Nucleus accumbens (tissue), 56 donors: ENCODE results near the gene TSPAN15.
"Not testable (repeated sequence)": the region's sequence is repeated elsewhere in the genome, so short reads cannot be mapped to it uniquely, and the experiment has no call there.

Experiments used
- DNase-seq, 56 donors: peaks; one replicate each; lab custom pipeline; 2025; lab: John Stamatoyannopoulos, UW

The TSPAN15 gene

DNA sequence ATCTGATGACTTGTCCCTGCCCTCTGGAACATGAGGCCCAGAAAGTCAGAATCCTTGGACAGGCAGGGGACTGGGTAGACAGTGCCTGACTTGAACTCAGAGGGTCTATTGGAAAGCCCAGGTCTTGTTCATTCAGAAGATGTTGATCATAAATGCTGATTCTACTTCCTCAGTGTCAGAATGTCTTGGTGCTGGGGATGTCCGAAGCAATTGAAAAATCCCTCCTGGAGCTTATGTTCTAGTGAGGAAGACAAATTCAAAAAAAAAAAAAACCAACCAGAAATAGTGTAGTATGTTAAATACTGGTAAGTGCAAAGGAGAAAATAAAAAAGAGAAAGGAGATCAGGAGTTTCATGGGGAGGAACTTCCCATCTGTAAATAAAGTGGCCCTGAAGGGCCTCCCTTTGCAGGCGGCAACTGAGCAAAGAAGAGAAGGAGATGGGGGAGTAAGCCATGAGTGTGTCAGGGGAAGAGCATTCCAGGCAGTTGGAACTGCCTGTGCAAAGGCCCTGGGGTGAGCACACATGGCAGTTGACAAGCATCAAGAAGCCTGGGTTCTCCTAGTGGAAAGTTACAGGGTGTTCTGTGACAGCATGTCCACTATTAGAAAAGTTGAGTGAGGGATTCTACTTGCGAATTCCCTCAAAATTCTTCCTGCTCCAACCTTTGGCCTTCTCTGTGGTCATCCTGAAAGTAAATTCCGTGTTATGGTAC lies 30.7 kb downstream of the TSPAN15 start:
- no peak for DNase-seq

DNA sequence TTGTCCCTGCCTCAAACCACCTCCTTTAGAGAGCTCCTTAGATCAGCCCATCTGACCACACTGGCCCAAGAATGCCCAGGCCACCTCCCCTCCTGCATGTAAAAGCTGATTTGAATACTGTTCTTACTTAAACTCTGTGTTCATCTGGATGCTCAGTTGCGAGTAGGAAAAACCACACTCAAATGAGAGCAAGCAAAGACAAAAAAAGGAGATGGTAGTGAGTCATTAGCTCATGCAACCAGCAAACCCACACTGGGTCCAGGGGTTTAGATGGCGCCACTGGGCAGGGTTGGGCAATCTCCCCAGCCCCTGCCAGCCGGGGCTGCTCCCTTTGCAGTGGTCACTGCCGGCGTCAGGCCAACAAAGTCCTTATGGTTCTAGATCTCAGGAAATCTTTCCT lies 32.7 kb downstream of the TSPAN15 start:
- no peak for DNase-seq

DNA sequence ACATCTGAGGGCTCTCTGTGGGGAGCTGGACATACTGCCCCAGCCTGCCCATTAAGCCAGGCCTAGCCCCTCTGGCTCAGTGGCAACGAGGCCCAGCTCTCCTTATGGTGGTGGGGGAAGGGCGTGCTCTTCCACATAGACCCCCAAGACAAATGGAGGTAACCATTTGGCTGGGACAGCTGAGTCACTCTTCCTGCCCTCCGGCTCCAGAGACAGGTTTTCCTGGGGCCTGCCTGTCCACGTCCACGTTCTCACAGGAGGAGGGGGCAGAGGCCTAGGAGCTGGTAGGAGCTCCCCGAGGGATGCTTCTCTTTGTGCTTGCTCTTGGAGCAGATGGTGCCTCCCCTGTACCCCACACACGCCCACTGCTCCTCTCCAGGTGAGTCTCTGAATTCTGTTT lies 33.5 kb downstream of the TSPAN15 start:
- no peak for DNase-seq

DNA sequence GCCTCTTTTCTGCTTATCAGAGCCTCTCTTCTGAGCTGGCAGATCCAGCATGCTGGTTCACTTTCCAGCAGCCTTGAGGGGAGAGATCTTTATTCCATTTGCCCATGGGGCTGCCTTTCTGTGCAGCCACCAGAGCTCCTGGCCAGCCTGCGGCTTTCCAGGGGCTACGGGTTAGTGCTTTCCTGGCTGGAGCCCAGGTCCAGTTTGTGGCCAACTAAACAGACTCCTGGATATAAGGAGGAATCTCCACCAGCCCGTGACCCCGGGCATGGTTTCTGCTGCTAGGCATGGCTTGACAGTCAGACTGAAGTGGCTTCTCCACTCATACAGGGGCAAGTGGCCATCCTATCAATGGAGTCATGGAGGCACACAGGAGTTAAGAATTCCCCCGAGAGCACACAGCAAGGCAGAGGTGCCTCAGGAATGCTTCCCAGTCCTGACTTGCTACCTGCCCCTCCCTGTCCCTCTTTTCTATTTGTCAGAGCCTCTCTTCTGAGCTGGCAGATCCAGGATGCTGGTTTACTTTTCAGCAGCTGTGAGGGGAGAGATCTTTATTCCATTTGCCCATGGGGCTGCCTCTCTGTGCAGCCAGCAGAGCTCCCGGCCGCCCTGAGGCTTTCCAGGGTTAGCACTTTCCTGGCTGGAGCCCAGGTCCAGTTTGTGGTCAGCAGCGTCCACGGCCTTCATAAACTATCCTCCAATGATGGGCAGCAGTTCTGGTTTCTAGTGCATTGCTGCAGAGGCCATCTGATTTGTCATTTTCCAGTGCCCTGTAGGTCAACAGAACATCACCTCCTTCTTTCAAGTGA lies 35.9 kb downstream of the TSPAN15 start:
- DNase-seq = no peak

DNA sequence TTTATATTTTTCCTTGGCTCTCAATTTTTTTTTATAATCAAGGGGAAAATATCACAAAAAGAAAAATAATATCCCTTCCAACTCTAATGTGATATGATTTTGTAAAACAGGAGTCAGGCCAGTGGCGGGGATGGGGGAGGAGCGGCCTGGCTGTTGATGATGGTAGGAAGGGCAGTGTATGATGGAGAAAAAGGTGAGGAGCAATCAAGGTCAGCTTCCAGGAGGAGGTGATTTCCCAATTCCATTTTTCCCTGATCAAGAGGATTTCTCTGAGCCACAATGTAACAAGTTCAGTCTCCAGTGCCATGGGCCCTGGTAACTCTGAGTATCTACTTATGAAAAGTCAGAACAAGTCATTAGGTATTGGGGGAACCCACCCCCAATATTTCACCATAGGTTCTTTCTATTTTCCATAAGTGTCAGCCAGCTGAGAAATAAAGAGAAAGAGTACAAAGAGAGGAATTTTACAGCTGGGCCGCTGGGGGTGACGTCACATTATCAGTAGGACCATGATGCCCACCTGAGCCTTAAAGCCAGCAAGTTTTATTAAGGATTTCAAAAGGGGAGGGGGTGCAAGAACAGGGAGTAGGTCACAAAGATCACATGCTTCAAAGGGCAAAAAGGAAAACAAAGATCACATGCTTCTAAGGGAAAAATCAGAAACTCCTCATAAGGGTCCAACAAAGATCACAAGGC lies 37.0 kb downstream of the TSPAN15 start:
- not testable (repeated sequence) for DNase-seq

DNA sequence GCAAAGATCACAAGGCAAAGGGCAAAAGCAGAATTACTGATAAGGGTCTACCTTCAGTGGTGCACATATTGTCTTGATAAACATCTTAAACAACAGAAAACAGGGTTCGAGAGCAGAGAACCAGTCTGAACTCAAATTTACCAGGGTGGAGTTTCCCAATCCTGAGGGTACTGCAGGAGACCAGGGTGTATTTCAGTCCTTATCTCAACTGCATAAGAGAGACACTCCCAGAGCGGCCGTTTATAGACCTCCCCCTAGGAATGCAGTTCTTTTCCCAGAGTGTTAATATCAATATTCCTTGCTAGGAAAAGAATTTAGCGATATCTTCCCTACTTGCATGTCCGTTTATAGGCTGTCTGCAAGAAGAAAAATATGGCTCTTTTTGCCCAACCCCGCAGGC lies 37.6 kb downstream of the TSPAN15 start:
- DNase-seq = not testable (repeated sequence)

DNA sequence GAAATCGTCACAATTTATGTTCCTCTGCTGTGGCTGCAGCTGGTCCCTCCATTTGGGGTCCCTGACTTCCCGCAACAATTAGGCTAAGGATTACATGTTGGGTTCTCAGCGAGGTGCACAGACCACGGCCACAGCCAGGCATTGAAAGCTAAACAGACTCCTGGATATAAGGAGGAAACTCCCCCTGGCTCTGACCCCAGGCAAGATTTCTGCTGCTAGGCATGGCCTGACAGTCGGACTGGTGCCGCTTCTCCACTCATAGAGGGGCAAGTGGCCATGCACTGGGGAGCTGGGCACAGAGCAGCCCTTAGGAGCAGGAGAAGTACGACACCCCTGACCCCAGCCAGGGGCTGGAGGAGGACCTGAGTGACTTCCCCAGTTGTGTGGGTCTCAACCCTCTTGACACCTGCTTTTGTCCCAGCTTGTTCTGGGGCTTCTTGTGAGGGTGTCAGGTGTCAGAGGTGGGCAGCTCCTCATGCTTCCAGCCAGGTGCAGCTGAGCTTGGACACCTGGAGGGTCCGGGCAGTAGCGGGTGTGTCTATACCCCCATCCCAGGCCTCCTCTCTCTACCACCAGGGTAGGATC lies 38.3 kb downstream of the TSPAN15 start:
- DNase-seq = no peak

DNA sequence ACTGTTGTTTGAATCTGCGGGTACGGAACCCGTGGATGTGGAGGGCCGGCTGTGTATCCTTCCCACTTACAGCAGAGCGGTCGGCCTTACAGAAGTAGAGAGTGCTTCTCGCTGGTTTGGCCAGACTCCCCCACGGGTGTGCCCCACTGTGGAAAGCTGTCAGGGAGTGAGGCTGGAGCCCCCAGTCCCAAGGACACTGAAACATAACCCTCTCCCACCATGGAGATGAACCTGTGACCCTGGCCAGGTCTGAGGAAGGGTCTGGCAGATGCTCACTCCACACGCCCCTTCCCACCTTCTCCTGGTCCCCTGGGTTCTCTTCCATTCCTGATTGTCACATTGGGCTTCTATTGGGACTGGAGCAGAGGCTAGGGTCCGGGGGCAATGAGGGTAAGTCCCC lies 39.6 kb downstream of the TSPAN15 start:
- DNase-seq = no peak

DNA sequence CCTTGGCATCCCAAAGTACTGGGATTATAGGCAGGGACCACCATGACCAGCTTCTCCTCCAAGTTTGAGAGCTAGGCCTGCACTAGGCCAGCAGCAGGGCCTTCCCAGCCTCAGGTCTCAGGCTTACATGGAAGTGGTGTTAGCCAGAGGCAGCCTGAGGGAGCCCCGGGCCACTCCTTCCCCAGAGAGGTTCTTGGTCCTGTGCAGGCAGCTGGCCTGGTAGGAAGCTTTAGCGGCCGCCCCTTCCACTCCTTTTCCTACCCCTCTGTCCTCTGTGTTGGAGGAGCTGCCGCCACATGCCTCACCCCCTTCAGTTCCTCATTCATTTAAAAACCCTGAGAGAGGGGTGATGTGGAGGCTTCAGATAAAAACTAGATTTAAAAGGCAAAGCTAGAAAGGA lies 40.3 kb downstream of the TSPAN15 start:
- no peak for DNase-seq

DNA sequence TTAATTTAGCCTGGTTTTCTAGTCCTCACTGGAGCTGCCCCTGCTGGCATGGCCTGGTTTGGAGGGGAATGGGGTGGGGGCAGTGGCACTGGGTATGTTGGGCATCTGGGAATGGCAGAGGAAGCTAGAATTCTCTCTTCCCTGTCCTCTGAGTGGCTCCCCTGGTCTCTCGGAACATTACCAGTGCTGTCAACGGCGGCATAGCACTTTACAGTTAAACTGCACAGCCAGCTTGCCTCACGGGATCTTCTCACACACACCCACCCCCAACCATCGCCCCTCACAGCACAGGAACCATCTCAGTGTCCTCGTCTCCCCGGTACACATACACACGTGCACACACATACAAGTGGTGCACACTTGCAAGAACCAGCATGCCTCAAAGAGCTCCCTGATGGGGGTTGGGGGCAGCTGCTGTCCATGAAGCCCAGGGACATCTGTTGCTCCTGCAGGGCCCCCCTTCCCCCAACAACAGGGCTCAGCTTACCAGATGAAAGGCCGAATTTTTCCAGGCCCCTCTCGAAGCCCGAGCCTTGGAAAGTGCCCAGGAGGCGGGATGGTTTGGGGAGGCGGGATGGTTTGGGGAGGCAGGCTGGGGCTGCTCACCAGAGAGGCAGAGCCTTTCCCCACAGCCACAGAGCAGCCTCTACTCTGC lies 41.0 kb downstream of the TSPAN15 start:
- DNase-seq = peak in 44 of 56 donors; percentile 30 to 75 (median 54)

DNA sequence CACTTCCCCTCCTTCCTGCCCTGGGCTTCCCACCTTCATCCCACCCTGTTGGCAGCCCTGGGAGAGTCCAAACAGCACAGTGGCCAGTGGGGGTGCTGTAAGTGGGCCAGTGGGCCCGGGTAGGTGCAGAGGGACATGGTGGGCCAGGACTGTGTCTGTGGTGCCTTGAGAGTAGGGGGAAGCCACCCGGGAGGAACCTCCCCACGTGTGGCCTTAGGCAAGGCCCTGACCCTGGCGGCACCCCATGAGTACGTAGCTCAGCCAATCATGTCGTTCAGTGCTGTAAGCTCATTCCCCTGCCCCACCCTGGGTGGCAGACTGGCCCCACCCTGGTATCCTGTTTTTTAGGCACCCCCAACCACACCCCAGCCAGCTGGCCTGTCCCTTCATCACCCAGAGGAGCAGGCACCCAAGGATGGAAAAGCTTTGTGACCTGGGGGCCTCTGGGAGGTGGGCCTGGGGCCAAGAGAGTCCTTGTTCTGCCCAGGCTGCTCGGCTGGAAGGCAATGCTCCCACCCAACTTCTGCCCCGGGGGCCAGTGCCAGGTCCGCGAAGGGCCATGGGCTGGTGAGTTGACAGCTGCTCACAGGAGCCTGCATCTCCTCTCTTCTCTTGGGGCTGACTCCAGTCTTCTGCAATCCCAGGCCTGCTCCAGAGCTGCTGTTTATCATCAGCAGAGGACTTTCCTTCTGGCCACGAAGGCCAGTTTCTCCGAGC lies 41.6 kb downstream of the TSPAN15 start:
- DNase-seq = peak in 4 of 56 donors; percentile 12 to 49 (median 35)

DNA sequence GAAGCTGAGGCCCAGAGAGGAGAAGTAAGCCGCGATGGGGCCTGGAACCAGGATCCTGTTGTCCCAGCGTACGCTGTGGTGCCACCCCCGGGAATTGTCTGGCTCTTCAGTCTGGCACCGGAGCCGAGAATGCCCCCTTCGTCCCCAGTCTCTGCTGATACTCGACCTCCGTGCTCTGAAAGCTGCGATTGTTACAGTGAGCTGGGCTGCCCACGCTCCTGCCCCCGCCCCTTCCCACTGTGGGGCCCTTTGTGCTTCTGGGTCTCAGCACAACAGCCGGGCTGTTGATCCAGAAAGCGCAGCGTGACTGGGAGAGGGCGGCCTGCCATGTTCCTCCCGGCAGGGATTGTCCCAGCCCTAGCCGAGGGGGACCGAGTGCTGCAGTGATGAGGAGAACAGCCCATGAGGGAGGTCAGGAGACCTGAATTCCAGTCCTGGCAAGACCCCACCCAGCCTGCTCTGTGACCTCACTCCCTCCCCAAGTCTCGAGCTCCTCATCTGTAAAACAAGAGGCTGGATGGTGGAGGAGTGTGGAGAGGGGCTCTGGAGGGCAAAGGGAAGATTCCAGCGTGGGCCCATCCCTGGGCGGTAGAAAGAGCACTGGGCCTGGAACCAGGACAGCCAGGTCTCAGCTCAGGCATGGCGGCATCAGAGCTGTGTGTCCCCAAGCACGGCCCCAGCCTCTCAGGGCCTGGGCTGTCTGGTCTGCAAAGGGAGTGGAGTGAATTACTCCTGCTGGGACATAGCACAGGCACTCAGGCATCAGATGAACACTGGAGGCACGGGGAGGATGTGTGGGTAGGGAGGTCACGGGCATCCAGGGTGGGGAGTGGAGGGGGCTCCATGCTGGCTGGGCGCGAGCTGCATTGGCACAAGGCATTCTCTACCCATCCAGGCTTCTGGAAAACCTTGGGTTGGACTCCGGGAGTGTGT lies 43.6 kb downstream of the TSPAN15 start:
- peak in 55 of 56 donors; percentile 49 to 98 (median 93) for DNase-seq

DNA sequence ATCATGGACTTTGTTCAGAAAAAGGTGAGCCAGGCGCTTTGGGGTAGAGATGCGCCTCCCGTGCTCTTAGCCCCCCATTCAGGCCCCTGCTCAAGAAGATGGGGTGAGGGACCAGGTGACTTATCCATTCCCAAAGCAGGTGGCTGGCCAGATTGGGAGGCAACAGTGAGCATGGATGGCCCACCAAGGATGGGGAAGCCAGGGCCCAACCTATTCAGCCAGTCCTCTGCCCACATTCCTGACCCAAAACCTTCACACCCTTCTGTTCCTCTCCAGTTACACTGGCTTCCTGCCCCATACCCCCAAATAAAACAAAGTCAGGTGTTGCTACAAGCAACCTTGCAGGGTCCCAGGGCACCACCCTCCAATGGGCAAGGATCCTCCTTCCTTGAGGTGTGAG lies 44.4 kb downstream of the TSPAN15 start:
- DNase-seq = no peak

DNA sequence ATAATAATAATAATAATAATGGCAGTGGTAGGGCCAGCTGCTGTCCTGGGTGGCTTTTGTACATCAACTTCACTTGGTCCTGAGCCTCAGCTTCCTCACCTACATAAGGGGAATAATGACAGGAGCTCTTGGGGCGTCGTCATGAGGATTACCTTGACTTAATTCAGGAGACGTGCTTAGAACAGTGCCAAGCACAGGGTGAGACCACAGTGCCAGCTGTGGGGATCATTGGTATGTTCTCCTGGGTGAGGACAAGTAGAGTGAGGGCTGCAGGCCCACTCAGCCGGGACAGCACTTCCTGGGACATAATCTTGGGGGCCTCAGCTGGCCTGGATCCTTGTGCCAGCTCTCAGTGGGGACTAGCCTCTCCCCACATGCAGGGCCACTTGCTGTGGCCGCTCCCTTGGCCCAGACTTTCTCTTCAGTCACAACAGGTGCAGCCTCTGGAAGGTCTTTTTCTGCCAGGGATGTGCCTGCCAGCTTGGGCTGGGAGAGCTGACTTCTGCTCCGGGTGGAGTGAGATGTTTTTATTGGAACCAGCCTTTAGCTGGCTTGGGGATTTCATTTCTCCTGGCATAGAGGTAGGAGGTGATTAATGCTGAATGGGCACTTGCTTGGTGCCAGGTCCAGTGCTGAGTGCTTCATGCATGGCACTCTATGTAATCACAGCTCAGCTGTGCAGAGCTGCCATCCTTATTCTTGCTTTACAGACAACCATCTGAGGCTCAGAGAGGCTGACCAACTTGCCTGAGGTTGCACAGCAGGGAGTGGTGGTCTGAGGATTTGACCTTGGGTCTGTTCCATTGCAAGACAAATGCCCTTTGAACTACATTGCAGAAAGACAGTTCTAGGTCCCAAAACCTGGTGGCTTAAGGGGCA lies 45.3 kb downstream of the TSPAN15 start:
- DNase-seq = peak in 1 of 56 donors; percentile 8

DNA sequence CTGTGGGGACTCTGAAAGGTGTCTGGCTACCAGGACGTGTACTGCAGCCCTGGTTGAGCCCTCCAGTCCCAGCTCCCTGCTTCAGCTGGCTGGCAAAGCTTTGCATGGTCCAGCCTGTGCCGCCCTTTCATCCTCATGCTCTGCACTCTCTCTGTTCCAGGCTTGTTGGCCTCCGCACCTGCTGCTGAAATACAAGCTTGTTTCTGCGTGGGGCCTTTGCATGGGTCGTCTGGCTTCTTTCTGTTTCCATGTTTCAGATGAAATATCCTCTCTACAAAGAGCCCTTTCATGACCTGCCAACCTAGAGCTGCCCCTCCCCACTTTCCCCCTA lies 45.9 kb downstream of the TSPAN15 start:
- peak in 24 of 56 donors; percentile 30 to 73 (median 48) for DNase-seq

DNA sequence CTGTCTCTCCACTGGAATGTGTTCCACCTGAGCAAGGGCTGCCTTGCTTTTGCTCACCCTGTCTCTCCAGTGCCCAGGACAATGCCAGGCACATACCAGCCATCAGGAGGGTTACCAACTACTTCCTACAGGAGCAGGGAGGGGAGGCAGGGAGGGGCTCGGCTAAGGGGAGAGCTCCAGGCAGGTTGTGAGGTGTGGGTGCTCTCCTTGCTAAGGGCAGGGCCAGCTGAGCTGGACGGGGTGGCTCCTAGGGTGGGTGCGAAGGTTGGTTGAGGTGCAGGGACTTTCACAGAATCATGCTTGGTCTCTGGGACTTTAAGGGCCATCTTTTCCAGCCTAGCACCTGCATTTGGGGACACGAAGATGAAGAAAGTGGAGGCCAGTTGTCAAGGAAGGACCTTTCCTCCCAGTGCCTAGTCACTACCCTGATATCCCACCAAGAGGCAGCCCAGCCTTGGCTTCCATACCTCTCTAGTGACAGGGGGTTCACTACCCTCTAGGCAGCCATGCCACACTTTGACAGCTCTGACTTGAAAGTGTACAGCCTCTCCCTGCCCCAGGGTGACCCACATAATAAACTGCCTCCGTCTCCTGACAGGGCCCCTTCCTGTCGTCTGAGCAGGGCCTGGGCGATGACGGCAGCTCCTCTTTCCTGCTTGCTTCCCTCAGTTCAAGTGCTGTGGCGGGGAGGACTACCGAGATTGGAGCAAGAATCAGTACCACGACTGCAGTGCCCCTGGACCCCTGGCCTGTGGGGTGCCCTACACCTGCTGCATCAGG lies 46.5 kb downstream of the TSPAN15 start:
- DNase-seq = no peak
